Caco-2 (cell line): ENCODE measurements around the gene KDM4B. TPM values are rescaled to one million over a fixed set of nuclear protein-coding genes. Genes with fewer than 3 reads are reported as not detected.

Experiments
- BruUV-seq: library from RNA; stranded (reverse); fragments of 400-500 nt; replicated peaks from 2 replicates; lab custom pipeline; 2021; lab: Mats Ljungman, UMichigan
- CTCF ChIA-PET: fragments of 300-600 bp; sonication (Branson Sonifier 250); formaldehyde crosslinking; loops from one replicate; lab custom pipeline; 2022; ENCODE audit warnings: antibody characterized with exemption; lab: Charles Lee
- POLR2A ChIA-PET: fragments of 300-600 bp; sonication (Branson Sonifier 250); formaldehyde crosslinking; loops from one replicate; lab custom pipeline; 2022; ENCODE audit warnings: antibody characterized with exemption; lab: Charles Lee
- DNase-seq, 2 experiments: peaks; one replicate each; pipeline versions ENCODE4 v3.0.0 to v3.0.0-alpha.2; 2020 to 2022
- H3K27me3 ChIP-seq: replicated peaks from 2 replicates; pipeline ENCODE4 v1.6.0; 2011; ENCODE audit warnings: low read length; ENCODE audit not compliant: control insufficient read depth, insufficient read depth
- H3K36me3 ChIP-seq: 2 replicates; pipeline ENCODE4 v1.5.1; 2011; ENCODE audit warnings: low read length; ENCODE audit not compliant: control insufficient read depth, insufficient read depth
- H3K4me1 ChIP-seq: fragments of 250-450 bp; sonication (Bioruptor Pico); 2 replicates; pipeline ENCODE4 v1.5.1; 2020; ENCODE audit warnings: mild to moderate bottlenecking
- H3K4me3 ChIP-seq: 2 replicates; pipeline ENCODE4 v1.5.1; 2011; ENCODE audit warnings: low read depth, mild to moderate bottlenecking, control low read depth, low read length
- H3K9me3 ChIP-seq: fragments of 250-450 bp; sonication (Bioruptor Pico); 2 replicates; pipeline ENCODE4 v1.5.1; 2020; ENCODE audit warnings: mild to moderate bottlenecking, moderate library complexity
- H3K27ac Mint-ChIP-seq: one replicate; pipeline ENCODE4 v1.8.0; 2022; ENCODE audit warnings: mixed read lengths; ENCODE audit not compliant: unreplicated experiment
- H3K27me3 Mint-ChIP-seq: one replicate; pipeline ENCODE4 v1.8.0; 2022; ENCODE audit warnings: mixed read lengths; ENCODE audit not compliant: insufficient read depth, unreplicated experiment
- H3K36me3 Mint-ChIP-seq: one replicate; pipeline ENCODE4 v1.8.0; 2022; ENCODE audit warnings: mild to moderate bottlenecking, mixed read lengths; ENCODE audit not compliant: insufficient read depth, unreplicated experiment
- H3K4me1 Mint-ChIP-seq: one replicate; pipeline ENCODE4 v1.8.0; 2022; ENCODE audit warnings: low read depth, mixed read lengths; ENCODE audit not compliant: unreplicated experiment
- H3K4me3 Mint-ChIP-seq: one replicate; pipeline ENCODE4 v1.8.0; 2022; ENCODE audit warnings: mild to moderate bottlenecking, moderate library complexity, mixed read lengths; ENCODE audit not compliant: unreplicated experiment
- H3K9me3 Mint-ChIP-seq: one replicate; pipeline ENCODE4 v1.8.0; 2022; ENCODE audit warnings: mixed read lengths; ENCODE audit not compliant: unreplicated experiment
- CTCF ChIP-seq, 2 experiments: fragments of 200-600 bp in 1 of 2; IDR thresholded peaks; 1 replicate in 1 of 2; 2 replicates in 1 of 2; pipeline versions ENCODE4 v1.5.1 to v1.8.0; 2011 to 2022; ENCODE audit warnings: antibody characterized with exemption in 1 of 2, control low read depth in 1 of 2, inconsistent platforms in 1 of 2, low read depth in 1 of 2, low read length in 1 of 2, mild to moderate bottlenecking in 1 of 2, moderate library complexity in 1 of 2; ENCODE audit not compliant: insufficient read depth in 1 of 2, severe bottlenecking in 1 of 2, unreplicated experiment in 1 of 2
- intact Hi-C: fragments of 100-400 bp; cut with micrococcal nuclease; formaldehyde crosslinking; loops from one replicate; pipeline ENCODE4 v1.10.0; 2022; ENCODE audit not compliant: unreplicated experiment
- total RNA-seq: library from RNA; stranded (reverse); gene quantifications from 2 replicates; pipeline ENCODE4 v1.2.3, GENCODE V29; 2022

The KDM4B gene
- total RNA-seq, 1 experiment from 2014 or later = 27.4 TPM

GRCh38 chr19:5041168-5041912 is 72.4 kb downstream of the KDM4B start:
- intact Hi-C loops = no loop called here
- no peak overlapping the region for H3K4me3 Mint-ChIP-seq
- H3K9me3 Mint-ChIP-seq = no peaks in the 10 kb centered on the region
- ChIA-PET CTCF (no interaction called here), POLR2A (no interaction called here)
- no peak for DNase-seq
- no peak overlapping the region for H3K27ac Mint-ChIP-seq
- Histone ChIP-seq H3K36me3 (no peaks in the 10 kb centered on the region), H3K27me3 (no peaks in the 10 kb centered on the region), H3K4me1 (peaks cover 8% of the 10 kb centered on the region), H3K4me3 (no peak overlapping the region), H3K9me3 (no peaks in the 10 kb centered on the region)
- BruUV-seq = no TSS peak
- H3K27me3 Mint-ChIP-seq = no peaks in the 10 kb centered on the region
- TF ChIP-seq CTCF (IDR thresholded peaks at IDR 0.05; ENCODE audit: insufficient read depth in 1 of 2, low read depth in 1 of 2, low read length in 1 of 2, severe bottlenecking in 1 of 2, unreplicated experiment in 1 of 2) = no peak
- H3K4me1 Mint-ChIP-seq = peaks cover 14% of the 10 kb centered on the region
- H3K36me3 Mint-ChIP-seq = peaks cover 57% of the 10 kb centered on the region

GRCh38 chr19:5041913-5042187 is 72.9 kb downstream of the KDM4B start:
- Mint-ChIP-seq H3K4me3 (no peak overlapping the region), H3K36me3 (peaks cover 62% of the 10 kb centered on the region), H3K4me1 (peaks cover 14% of the 10 kb centered on the region), H3K27me3 (no peaks in the 10 kb centered on the region), H3K9me3 (no peaks in the 10 kb centered on the region), H3K27ac (no peak overlapping the region)
- no peak for TF ChIP-seq CTCF (IDR thresholded peaks at IDR 0.05; ENCODE audit: insufficient read depth in 1 of 2, low read depth in 1 of 2, low read length in 1 of 2, severe bottlenecking in 1 of 2, unreplicated experiment in 1 of 2)
- intact Hi-C loops = no loop called here
- ChIA-PET POLR2A (no interaction called here), CTCF (no interaction called here)
- no peaks in the 10 kb centered on the region for H3K36me3 ChIP-seq
- no peak for DNase-seq
- no peaks in the 10 kb centered on the region for H3K27me3 ChIP-seq
- no TSS peak for BruUV-seq
- no peak overlapping the region for H3K4me3 ChIP-seq
- H3K4me1 ChIP-seq = peaks cover 13% of the 10 kb centered on the region
- H3K9me3 ChIP-seq = no peaks in the 10 kb centered on the region

GRCh38 chr19:5042556-5042955 is 73.6 kb downstream of the KDM4B start:
- Histone ChIP-seq H3K4me1 (peaks cover 17% of the 10 kb centered on the region), H3K36me3 (no peaks in the 10 kb centered on the region), H3K9me3 (no peaks in the 10 kb centered on the region), H3K27me3 (no peaks in the 10 kb centered on the region), H3K4me3 (no peak overlapping the region)
- ChIA-PET CTCF (interaction anchor here (0.6 kb wide), 1 partner anchor 234 kb away, joined by 4 read pairs; no protein-coding TSS in a partner anchor), POLR2A (no interaction called here)
- Mint-ChIP-seq H3K4me3 (no peak overlapping the region), H3K4me1 (peaks cover 14% of the 10 kb centered on the region), H3K9me3 (no peaks in the 10 kb centered on the region), H3K36me3 (peaks cover 65% of the 10 kb centered on the region), H3K27ac (no peak overlapping the region), H3K27me3 (no peaks in the 10 kb centered on the region)
- TF ChIP-seq CTCF (IDR thresholded peaks at IDR 0.05; ENCODE audit: insufficient read depth in 1 of 2, low read depth in 1 of 2, low read length in 1 of 2, severe bottlenecking in 1 of 2, unreplicated experiment in 1 of 2) = no peak
- no peak for DNase-seq
- BruUV-seq = no TSS peak
- intact Hi-C loops = no loop called here
